Gastroesophageal sphincter (tissue), 4 donors: ENCODE data around the gene ARHGEF7. TPM values are rescaled to one million over a fixed set of nuclear protein-coding genes. Genes with fewer than 3 reads are reported as not detected.
"Not testable (repeated sequence)": the region's sequence is repeated elsewhere in the genome, so short reads cannot be mapped to it uniquely, and the experiment has no call there.

Experiments
- ATAC-seq: fragments of 150-250 bp; one replicate; pipeline ENCODE4 v1.9.1; 2016; ENCODE audit warnings: mild to moderate bottlenecking, moderate library complexity
- H3K27ac ChIP-seq, 4 donors: fragments of 200-600 bp; sonication (generic) in 3 of 4; 1 replicate in 3 of 4; 2 replicates in 1 of 4; pipeline ENCODE4 v1.5.1; 2016 to 2019
- H3K27me3 ChIP-seq: fragments of 200-600 bp; sonication (generic); one replicate; pipeline ENCODE4 v1.5.1; 2019
- H3K36me3 ChIP-seq, 2 donors: fragments of 200-600 bp; sonication (generic); one replicate each; pipeline ENCODE4 v1.5.1; 2019; ENCODE audit warnings: control low read depth in 1 of 2
- H3K4me1 ChIP-seq, 3 donors: fragments of 200-600 bp; sonication (generic); 1 replicate in 2 of 3; 2 replicates in 1 of 3; pipeline ENCODE4 v1.5.1; 2016 to 2019; ENCODE audit warnings: control low read depth in 2 of 3
- H3K4me3 ChIP-seq, 2 donors: fragments of 200-600 bp; sonication (generic); one replicate each; pipeline ENCODE4 v1.5.1; 2019; ENCODE audit warnings: mild to moderate bottlenecking in 1 of 2, moderate library complexity in 1 of 2
- H3K9me3 ChIP-seq, 3 donors: fragments of 200-600 bp; sonication (generic); one replicate each; pipeline ENCODE4 v1.5.1; 2017 to 2019; ENCODE audit warnings: control low read depth in 2 of 3
- EP300 ChIP-seq: sonication (generic); formaldehyde crosslinking; IDR thresholded peaks from one replicate; pipeline ENCODE4 v1.6.1; 2017; ENCODE audit warnings: antibody characterized with exemption, mild to moderate bottlenecking
- POLR2A ChIP-seq, 2 donors: fragments of 450-650 bp; IDR thresholded peaks; one replicate each; pipeline ENCODE4 v1.6.1; 2017; ENCODE audit warnings: antibody characterized with exemption in 2 of 2, mild to moderate bottlenecking in 2 of 2, moderate library complexity in 1 of 2
- POLR2AphosphoS5 ChIP-seq: sonication (generic); formaldehyde crosslinking; IDR thresholded peaks from one replicate; pipeline ENCODE4 v1.6.1; 2017; ENCODE audit warnings: antibody characterized with exemption
- WGBS, 2 donors: methylation state at CpG; one replicate each; pipeline ENCODE4 v1.1.5; 2018; ENCODE audit warnings: low coverage in 1 of 2; 5-methylcytosine and 5-hydroxymethylcytosine counted together
- total RNA-seq, 4 donors: library from RNA; depleted of rRNA; stranded (reverse); fragments of >200 nt; gene quantifications; one replicate each; pipeline ENCODE4 v1.1.0, GENCODE V29; 2016
- TF ChIP-seq, protein P1 (sequence below), 4 experiments: fragments of 200-600 bp in 2 of 4; fragments of 450-650 bp in 2 of 4; sonication (generic) in 1 of 4; IDR thresholded peaks; one replicate each; pipeline ENCODE4 v1.5.1; 2017 to 2019; ENCODE audit warnings: antibody characterized with exemption in 4 of 4, mild to moderate bottlenecking in 2 of 4, moderate library complexity in 2 of 4

Gene ARHGEF7
- total RNA-seq, 4 donors from 2014 or later: 23.3 to 78.6 (median 47.2) TPM

DNA sequence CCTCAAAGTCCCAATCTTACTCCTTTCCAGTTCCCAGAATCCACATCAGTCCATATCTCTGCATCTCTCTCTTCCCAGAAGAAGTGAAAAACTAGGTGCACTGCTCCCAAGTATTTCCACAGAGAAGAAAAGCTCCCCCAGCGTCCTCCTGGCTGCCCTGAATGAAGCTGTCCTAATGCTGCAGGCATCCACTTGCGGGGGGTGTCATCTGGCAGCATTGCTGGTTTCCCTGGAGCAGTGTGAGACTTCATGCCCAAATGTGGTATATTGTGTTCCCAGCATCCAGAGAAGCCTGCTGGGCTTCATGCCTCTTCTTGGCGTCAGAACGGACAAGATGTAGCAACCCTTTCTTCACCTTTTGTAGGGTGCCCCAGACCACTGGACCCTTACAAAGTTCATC is 32.9 kb upstream of the ARHGEF7 start:
- no peak overlapping the region for H3K27ac ChIP-seq
- ATAC-seq: no peak
- H3K36me3 ChIP-seq: no peaks in the 10 kb centered on the region
- no peaks in the 10 kb centered on the region for H3K9me3 ChIP-seq
- no peaks in the 10 kb centered on the region for H3K27me3 ChIP-seq
- H3K4me3 ChIP-seq: no peak overlapping the region
- TF ChIP-seq, protein P1, sequence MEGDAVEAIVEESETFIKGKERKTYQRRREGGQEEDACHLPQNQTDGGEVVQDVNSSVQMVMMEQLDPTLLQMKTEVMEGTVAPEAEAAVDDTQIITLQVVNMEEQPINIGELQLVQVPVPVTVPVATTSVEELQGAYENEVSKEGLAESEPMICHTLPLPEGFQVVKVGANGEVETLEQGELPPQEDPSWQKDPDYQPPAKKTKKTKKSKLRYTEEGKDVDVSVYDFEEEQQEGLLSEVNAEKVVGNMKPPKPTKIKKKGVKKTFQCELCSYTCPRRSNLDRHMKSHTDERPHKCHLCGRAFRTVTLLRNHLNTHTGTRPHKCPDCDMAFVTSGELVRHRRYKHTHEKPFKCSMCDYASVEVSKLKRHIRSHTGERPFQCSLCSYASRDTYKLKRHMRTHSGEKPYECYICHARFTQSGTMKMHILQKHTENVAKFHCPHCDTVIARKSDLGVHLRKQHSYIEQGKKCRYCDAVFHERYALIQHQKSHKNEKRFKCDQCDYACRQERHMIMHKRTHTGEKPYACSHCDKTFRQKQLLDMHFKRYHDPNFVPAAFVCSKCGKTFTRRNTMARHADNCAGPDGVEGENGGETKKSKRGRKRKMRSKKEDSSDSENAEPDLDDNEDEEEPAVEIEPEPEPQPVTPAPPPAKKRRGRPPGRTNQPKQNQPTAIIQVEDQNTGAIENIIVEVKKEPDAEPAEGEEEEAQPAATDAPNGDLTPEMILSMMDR (IDR thresholded peaks at IDR 0.05): no peak
- no peak for TF ChIP-seq POLR2A (IDR thresholded peaks at IDR 0.05)
- H3K4me1 ChIP-seq: no peaks in the 10 kb centered on the region
- WGBS, 2 donors: 40 to 53% methylated on average over 2 to 3 of the region's 4 CpGs

DNA sequence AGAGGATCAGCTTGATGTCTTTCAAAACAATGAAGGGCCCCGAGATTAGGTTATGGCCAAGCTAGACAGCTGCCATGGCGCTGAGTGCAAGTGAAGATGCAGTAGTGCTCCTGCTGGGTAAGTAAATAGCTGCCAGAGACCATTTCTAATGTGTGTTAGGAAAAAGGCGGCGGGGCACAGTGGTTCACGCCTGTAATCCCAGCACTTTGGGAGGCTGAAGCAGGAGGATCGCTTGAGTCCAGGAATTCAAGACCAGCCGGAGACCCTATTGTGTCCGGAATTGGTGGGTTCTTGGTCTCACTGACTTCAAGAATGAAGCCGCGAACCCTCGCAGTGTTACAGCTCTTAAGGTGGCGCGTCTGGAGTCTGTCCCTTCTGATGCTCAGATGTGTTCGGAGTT is 32.3 kb upstream of the ARHGEF7 start:
- H3K36me3 ChIP-seq, H3K4me1 ChIP-seq, H3K4me3 ChIP-seq, H3K9me3 ChIP-seq, ATAC-seq, H3K27me3 ChIP-seq, H3K27ac ChIP-seq: not testable (repeated sequence)
- 96% methylated on average over 11 of the region's 14 CpGs; no CpG with 5 or more reads in 1 of the 2 donors for WGBS, 2 donors

DNA sequence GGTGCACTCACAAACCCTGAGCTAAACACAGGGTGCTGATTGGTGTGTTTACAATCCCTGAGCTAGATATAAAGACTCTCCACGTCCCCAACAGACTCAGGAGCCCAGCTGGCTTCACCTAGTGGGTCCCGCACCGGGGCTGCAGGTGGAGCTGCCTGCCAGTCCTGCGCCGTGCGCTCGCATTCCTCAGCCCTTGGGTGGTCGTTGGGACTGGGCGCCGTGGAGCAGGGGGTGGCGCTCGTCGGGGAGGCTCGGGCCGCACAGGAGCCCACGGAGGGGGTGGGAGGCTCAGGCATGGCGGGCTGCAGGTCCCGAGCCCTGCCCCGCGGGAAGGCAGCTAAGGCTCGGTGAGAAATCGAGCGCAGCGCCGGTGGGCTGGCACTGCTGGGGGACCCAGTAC is 31.4 kb upstream of the ARHGEF7 start:
- H3K4me1 ChIP-seq, H3K27ac ChIP-seq, H3K27me3 ChIP-seq, H3K4me3 ChIP-seq, ATAC-seq, H3K36me3 ChIP-seq, H3K9me3 ChIP-seq: not testable (repeated sequence)
- no CpG with 5 or more reads among the region's 25 CpGs for WGBS, 2 donors

DNA sequence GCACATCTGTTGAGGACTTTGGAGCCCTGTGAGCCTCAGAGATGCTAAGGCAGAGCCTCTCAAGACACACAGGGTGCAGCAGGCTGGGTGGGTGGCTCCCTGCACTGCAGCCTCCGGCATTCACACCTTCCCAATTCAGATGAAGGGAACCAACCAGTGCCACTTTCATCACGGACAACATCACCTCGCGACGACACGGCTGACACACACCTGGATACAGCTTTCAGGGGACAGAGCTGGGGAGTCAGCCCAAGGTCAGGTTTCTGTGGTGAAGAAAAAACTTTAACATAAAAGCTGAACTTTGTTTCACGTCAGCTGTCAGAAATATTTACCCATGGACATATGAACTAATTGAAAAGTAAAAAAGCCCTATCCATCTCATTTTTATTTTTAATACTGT is 24.9 kb upstream of the ARHGEF7 start:
- WGBS, 2 donors: 62 to 76% methylated on average over 1 to 7 of the region's 7 CpGs
- ATAC-seq: no peak

DNA sequence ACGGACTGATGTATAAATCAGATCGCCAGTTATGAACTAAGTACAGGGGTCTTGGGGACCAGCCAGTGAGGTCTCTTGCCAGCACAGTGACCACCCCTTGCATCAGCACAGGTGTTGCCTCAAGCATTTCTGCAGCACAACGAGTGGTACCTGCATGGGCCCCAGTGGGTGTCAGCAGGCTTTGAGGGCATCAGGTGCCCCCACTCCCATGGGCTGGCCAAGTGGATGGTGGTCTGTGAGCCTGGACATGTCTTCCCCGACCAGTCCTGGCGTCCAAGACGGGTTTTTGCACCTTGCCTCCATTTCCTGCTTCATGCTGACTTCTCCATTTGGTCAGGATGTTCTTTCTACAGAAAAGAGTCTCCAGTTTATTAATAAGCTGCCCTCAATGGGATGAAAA is 22.4 kb upstream of the ARHGEF7 start:
- Histone ChIP-seq H3K4me1 (no peaks in the 10 kb centered on the region), H3K36me3 (no peaks in the 10 kb centered on the region), H3K27ac (no peak overlapping the region), H3K9me3 (no peaks in the 10 kb centered on the region), H3K27me3 (peaks cover 61% of the 10 kb centered on the region), H3K4me3 (no peak overlapping the region)
- no peak for ATAC-seq
- no peak for TF ChIP-seq POLR2A (IDR thresholded peaks at IDR 0.05)
- TF ChIP-seq POLR2AphosphoS5: no peak
- no peak for TF ChIP-seq EP300
- TF ChIP-seq, protein P1 (IDR thresholded peaks at IDR 0.05): no peak
- WGBS, 2 donors: 76 to 80% methylated on average over 2 to 6 of the region's 6 CpGs

More for the DNA sequence above, 24.9 kb upstream of the ARHGEF7 start:
- no peak overlapping the region for H3K4me3 ChIP-seq
- H3K9me3 ChIP-seq: no peaks in the 10 kb centered on the region
- no peaks in the 10 kb centered on the region for H3K4me1 ChIP-seq
- no peaks in the 10 kb centered on the region for H3K36me3 ChIP-seq
- H3K27me3 ChIP-seq: peaks cover 36% of the 10 kb centered on the region
- TF ChIP-seq, protein P1 (IDR thresholded peaks at IDR 0.05): no peak
- TF ChIP-seq POLR2AphosphoS5 (no peak), EP300 (no peak), POLR2A (IDR thresholded peaks at IDR 0.05) (no peak)
- no peak overlapping the region for H3K27ac ChIP-seq

DNA sequence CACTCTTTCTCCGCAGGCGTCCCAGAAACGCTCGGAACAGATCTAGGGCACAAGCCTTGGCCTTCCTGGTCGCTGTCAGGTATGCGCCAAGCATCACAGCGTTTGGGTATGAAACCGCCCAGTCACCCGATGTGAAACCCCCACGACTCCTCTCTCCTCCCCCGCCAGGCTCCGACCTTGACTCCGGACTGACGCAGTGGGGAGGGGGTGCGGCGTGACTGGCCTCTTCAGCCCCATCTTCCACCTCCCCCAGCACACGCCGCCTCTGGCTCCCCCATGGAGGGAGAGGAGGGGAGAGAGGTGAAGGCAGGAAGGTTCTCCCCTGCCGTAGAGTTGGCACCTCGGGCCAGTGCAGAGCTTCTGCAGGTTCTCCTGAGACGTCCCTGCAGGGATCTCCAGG is 22.0 kb upstream of the ARHGEF7 start:
- H3K4me1 ChIP-seq: no peaks in the 10 kb centered on the region
- no peaks in the 10 kb centered on the region for H3K9me3 ChIP-seq
- ATAC-seq: no peak
- H3K4me3 ChIP-seq: no peak overlapping the region
- 88% methylated on average over 19 of the region's 21 CpGs; no CpG with 5 or more reads in 1 of the 2 donors for WGBS, 2 donors
- no peaks in the 10 kb centered on the region for H3K36me3 ChIP-seq
- no peak overlapping the region for H3K27ac ChIP-seq
- peaks cover 64% of the 10 kb centered on the region for H3K27me3 ChIP-seq
- TF ChIP-seq EP300: no peak
- TF ChIP-seq POLR2AphosphoS5: no peak
- no peak for TF ChIP-seq POLR2A (IDR thresholded peaks at IDR 0.05)
- TF ChIP-seq, protein P1 (IDR thresholded peaks at IDR 0.05): no peak
